ENCODE results near the gene TYMP.

TYMP gene

DNA sequence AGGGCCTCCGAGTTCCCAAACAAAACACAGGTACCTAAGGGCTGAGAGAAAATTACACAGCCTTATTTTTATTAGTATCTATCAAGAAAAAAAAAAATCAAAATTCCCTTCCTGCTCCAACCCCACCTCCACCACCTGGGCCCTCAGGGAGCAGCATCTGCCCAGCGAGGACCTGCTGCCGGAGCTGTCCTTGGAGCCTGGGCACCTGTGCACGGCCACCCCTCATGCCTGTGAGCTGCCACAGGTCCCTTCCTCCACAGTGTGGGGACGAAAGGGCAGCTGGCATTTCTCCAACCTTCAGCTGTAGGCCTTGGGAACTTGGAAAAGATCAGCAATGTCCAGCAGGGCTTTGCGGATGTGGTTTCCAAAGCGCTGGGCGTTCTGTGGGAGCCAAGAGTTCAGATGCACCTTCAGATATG is 39.2 kb upstream of the TYMP start:
- no peak overlapping the region for H2AFZ ChIP-seq (ENCODE audit: low read length)
- peaks cover 15% of the 10 kb centered on the region for H3K27me3 ChIP-seq (replicated peaks; ENCODE audit: insufficient read depth, low read length)
- no peaks in the 10 kb centered on the region for H4K20me1 ChIP-seq (ENCODE audit: insufficient read depth, low read length)
- H3K79me2 ChIP-seq (ENCODE audit: low read length) = no peaks in the 10 kb centered on the region
- no peak overlapping the region for H3K4me2 ChIP-seq (ENCODE audit: low read depth, low read length)
- no peak overlapping the region for H3K27ac ChIP-seq (ENCODE audit: low read length)
- no peaks in the 10 kb centered on the region for H3K36me3 ChIP-seq (replicated peaks; ENCODE audit: insufficient read depth, low read length)
- H3K9me2 ChIP-seq (replicated peaks; ENCODE audit: insufficient read depth, low read length) = no peaks in the 10 kb centered on the region
- no peaks in the 10 kb centered on the region for H3K9me3 ChIP-seq (replicated peaks; ENCODE audit: insufficient read depth, low read length)
- no peak overlapping the region for H3K9ac ChIP-seq (ENCODE audit: low read length)
- DNase-seq = no peak
- H3F3A ChIP-seq (ENCODE audit: insufficient read depth, low read length) = no peaks in the 10 kb centered on the region
- H3K4me1 ChIP-seq (ENCODE audit: low read length) = no peaks in the 10 kb centered on the region
- TF ChIP-seq EZH2phosphoT487 (IDR thresholded peaks at IDR 0.05; ENCODE audit: low read length) (no peak), EZH2 (optimal IDR thresholded peaks at IDR 0.05; ENCODE audit: low read depth, low read length) (no peak), CTCF (IDR thresholded peaks at IDR 0.05; ENCODE audit: low read length) (no peak)
- H3K4me3 ChIP-seq (ENCODE audit: low read length) = no peak overlapping the region

- H3K36me3 ChIP-seq (replicated peaks; ENCODE audit: insufficient read depth, low read length) = no peaks in the 10 kb centered on the region
These were observed 38.8 kb upstream of the TYMP start for GRCh38 chr22:50568626-50569025.

GRCh38 chr22:50567721-50568252 is 38.0 kb upstream of the TYMP start:
- Histone ChIP-seq H3K9me2 (replicated peaks; ENCODE audit: insufficient read depth, low read length) (no peaks in the 10 kb centered on the region), H3K4me2 (ENCODE audit: low read depth, low read length) (no peak overlapping the region), H4K20me1 (ENCODE audit: insufficient read depth, low read length) (no peaks in the 10 kb centered on the region), H3K27me3 (replicated peaks; ENCODE audit: insufficient read depth, low read length) (peaks cover 20% of the 10 kb centered on the region), H3K9me3 (replicated peaks; ENCODE audit: insufficient read depth, low read length) (no peaks in the 10 kb centered on the region), H3K27ac (ENCODE audit: low read length) (no peak overlapping the region), H2AFZ (ENCODE audit: low read length) (no peak overlapping the region), H3K9ac (ENCODE audit: low read length) (no peak overlapping the region), H3K36me3 (replicated peaks; ENCODE audit: insufficient read depth, low read length) (no peaks in the 10 kb centered on the region), H3F3A (ENCODE audit: insufficient read depth, low read length) (no peaks in the 10 kb centered on the region), H3K79me2 (ENCODE audit: low read length) (no peaks in the 10 kb centered on the region), H3K4me3 (ENCODE audit: low read length) (no peak overlapping the region), H3K4me1 (ENCODE audit: low read length) (no peaks in the 10 kb centered on the region)
- no peak for DNase-seq
- TF ChIP-seq EZH2 (optimal IDR thresholded peaks at IDR 0.05; ENCODE audit: low read depth, low read length) (no peak), CTCF (IDR thresholded peaks at IDR 0.05; ENCODE audit: low read length) (no peak), EZH2phosphoT487 (IDR thresholded peaks at IDR 0.05; ENCODE audit: low read length) (no peak)

More at GRCh38 chr22:50568626-50569025, 38.8 kb upstream of the TYMP start:
- no peak overlapping the region for H3K27ac ChIP-seq (ENCODE audit: low read length)
- H3K9ac ChIP-seq (ENCODE audit: low read length) = no peak overlapping the region
- no peaks in the 10 kb centered on the region for H3F3A ChIP-seq (ENCODE audit: insufficient read depth, low read length)
- peaks cover 17% of the 10 kb centered on the region for H3K27me3 ChIP-seq (replicated peaks; ENCODE audit: insufficient read depth, low read length)
- no peaks in the 10 kb centered on the region for H3K9me2 ChIP-seq (replicated peaks; ENCODE audit: insufficient read depth, low read length)
- H2AFZ ChIP-seq (ENCODE audit: low read length) = no peak overlapping the region
- no peak overlapping the region for H3K4me3 ChIP-seq (ENCODE audit: low read length)
- H3K9me3 ChIP-seq (replicated peaks; ENCODE audit: insufficient read depth, low read length) = no peaks in the 10 kb centered on the region
- no peaks in the 10 kb centered on the region for H3K79me2 ChIP-seq (ENCODE audit: low read length)
- H4K20me1 ChIP-seq (ENCODE audit: insufficient read depth, low read length) = no peaks in the 10 kb centered on the region
- no peak overlapping the region for H3K4me2 ChIP-seq (ENCODE audit: low read depth, low read length)
- TF ChIP-seq EZH2 (optimal IDR thresholded peaks at IDR 0.05; ENCODE audit: low read depth, low read length) = no peak
- no peak for TF ChIP-seq EZH2phosphoT487 (IDR thresholded peaks at IDR 0.05; ENCODE audit: low read length)
- TF ChIP-seq CTCF (IDR thresholded peaks at IDR 0.05; ENCODE audit: low read length) = no peak
- H3K4me1 ChIP-seq (ENCODE audit: low read length) = no peaks in the 10 kb centered on the region
- DNase-seq = no peak
